CD1c-positive myeloid dendritic cell (primary cell): ENCODE measurements around the gene CGRRF1.
A peak's percentile ranks its signal among the peaks of the same experiment; 100 is the strongest.

Experiments
- DNase-seq: peaks from one replicate; pipeline ENCODE4 v3.0.0-alpha.2; 2016; ENCODE audit errors: extremely low spot score

The CGRRF1 gene

DNA sequence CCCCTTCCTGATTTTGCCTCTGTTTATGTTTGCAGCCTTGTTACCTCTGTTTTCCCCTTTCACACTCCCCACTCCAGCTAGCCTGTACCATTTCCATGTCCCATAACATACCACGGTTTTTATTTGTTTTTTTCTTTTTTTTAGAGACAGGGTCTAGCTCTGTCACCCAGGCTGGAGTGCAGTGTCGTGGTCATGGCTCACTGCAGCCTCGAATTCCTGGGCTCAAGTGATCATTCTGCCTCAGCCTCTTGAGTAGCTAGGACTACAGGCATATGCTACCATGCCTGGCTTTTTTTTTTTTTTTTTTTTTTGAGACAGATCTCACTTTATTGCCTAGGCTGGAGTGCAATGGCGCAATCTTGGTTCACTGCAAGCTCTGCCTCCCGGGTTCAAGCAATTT, 38.8 kb downstream of the CGRRF1 start:
- no peak for DNase-seq

DNA sequence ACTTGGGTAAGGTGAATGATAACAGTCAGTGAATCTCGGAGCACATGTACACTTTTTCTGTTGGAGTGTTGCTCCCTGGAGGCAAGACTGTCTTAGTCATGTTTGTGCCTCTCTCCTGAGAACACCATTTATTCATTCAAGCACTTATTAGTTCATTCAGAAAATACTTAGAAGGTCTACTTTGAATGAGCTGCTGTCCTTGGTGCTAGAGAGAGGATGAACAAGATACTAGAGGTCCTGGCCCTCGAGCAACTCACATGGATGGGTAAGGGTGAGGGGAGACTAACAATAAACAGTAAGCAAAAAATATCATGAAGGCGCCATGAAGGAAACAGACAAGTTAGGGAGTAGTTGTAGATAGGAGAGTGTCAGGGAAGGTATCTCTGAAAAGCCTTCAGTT, 40.2 kb downstream of the CGRRF1 start:
- DNase-seq: no peak

- no peak for DNase-seq
These were observed 40.8 kb downstream of the CGRRF1 start for GRCh38 chr14:54550514-54550913.

DNA sequence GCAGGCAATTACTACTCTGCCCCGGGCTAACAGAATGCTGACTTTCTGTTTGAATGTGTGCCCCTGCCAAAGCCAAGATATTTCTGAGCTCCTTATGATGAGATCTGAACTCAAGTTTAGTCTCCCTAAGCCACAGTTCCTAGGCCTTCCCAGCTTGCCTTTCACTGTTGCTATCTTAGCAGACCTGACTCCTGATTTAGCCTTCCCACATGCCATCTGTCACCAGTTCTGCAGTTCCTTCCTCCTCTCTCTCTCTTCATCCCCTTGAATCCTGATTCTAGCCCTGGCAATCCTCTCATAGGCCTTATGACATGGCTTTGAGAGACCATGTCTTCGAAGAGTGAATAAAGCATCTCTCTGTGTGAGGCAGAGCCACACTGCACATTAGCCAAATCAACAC, 44.7 kb downstream of the CGRRF1 start:
- DNase-seq: no peak

DNA sequence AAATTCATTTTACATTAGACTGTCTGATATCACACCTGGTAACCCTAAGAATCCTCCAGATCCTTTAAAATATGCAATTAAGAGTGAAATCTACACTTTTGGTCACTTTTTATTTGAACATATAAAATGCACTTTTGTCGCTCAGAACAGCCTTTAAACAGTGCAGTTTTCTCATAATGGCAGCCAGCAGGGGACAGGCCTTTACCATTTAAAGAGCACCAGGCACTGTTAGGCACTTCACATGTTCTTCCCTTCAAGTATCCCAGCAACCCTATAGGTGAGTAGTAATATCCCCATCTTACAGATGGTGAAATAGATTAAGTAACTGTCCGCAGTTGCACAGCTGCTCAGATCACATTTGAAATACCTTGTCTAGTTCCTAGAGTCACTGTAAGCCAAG, 45.9 kb downstream of the CGRRF1 start:
- no peak for DNase-seq

DNA sequence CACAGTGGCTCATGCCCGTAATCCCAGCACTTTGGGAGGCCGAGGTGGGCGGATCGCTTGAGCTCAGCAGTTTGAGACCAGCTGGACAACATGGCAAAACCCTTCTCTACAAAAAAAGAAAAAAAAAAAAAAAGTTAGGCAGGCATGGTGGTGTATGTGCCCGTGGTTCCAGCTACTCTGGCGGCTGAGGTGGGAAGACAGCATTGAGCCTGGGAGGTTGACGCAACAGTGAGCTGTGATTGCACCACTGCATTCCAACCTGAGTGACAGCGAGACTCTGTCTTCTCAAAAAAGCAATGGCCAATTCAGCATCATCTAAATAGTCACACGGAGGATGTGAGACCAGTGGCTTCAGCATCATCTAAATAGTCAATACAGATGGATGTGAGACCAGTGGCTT, 46.8 kb downstream of the CGRRF1 start:
- DNase-seq: no peak

- DNase-seq: no peak
These were observed 52.6 kb downstream of the CGRRF1 start for GRCh38 chr14:54562334-54562733.

GRCh38 chr14:54564071-54564867, 54.6 kb downstream of the CGRRF1 start:
- DNase-seq: peak; percentile 69

- peak; percentile 39 for DNase-seq
These were observed 55.4 kb downstream of the CGRRF1 start for GRCh38 chr14:54564868-54565784.

DNA sequence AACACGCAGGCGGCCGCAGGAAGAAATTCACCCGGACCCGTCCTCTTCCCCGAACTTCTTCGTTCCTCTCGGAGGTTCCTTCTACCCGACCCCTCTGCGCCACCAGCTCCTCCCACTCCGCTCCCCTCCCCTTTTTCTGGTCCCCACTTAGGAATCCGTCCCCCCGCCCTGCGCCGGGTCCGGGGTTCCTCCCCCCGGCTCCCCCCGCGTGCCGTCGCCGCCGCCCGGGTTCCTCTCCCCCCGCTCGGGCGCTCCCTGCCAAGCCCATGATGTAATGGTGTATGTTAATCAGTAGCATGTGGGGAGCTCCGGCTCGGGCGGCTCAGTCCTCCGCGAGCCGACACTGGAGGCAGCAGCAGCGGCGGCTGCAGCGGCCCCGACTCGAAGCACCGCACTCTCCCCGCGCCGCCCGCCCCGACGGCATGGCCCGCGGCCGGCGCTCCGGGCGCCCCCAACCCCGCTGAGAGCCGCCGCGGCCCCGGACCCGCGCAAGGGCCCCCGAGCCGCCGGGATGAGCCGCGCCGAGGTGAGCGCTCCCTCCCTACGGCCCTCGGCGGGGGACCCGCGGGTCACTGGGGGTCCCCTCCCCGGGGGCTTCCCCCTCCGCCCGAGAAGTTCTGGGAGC, 56.2 kb downstream of the CGRRF1 start:
- peak; percentile 84 for DNase-seq

DNA sequence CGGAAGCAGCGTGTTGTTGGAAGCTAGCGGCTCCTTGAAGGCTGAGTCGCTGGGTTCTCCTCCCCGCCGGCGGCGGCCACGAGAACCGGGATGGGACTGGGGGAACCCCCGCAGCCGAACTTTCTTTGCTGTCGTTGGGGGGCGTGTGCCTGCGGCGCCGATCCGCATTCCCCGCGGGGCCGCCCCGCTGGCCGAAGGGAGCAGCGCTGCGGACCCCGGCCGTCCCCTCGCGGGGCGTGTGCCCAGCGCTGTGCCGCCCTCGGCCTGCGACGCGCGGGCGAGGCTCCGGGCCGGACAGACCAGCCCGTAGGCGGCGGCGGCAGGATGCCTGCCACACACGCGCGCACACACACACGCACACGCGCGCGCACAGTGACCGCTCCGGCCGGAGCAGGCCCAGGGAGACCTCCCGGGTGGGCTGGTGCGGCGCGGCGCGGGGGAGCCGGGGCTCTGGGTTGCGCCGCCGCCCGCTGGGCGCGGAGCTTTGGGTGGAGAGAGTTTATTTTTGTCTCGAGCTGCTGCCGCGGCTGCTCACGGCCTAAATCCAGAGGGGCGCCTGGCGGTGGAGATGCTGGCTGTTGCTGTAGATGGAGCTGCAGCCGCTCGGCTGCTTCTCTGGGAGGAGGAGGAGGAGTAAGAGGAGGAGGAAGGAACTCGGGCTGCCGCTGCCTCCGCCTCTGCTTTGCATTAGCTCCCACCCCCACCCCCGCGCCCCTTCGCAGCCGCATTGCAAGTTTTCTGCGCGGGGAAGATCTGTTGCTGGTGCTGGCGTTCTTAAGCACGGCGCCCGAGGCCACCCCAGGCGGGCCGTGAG, 56.9 kb downstream of the CGRRF1 start, which contains the start of gene SAMD4A:
Gene SAMD4A, plus strand, starts transcription at position 719 of the 814 bp plus-strand sequence. CDS start 789 bp downstream, outside the sequence.
- peak; percentile 57 for DNase-seq

- no peak for DNase-seq
These were observed 57.5 kb downstream of the CGRRF1 start for GRCh38 chr14:54567224-54567638.

DNA sequence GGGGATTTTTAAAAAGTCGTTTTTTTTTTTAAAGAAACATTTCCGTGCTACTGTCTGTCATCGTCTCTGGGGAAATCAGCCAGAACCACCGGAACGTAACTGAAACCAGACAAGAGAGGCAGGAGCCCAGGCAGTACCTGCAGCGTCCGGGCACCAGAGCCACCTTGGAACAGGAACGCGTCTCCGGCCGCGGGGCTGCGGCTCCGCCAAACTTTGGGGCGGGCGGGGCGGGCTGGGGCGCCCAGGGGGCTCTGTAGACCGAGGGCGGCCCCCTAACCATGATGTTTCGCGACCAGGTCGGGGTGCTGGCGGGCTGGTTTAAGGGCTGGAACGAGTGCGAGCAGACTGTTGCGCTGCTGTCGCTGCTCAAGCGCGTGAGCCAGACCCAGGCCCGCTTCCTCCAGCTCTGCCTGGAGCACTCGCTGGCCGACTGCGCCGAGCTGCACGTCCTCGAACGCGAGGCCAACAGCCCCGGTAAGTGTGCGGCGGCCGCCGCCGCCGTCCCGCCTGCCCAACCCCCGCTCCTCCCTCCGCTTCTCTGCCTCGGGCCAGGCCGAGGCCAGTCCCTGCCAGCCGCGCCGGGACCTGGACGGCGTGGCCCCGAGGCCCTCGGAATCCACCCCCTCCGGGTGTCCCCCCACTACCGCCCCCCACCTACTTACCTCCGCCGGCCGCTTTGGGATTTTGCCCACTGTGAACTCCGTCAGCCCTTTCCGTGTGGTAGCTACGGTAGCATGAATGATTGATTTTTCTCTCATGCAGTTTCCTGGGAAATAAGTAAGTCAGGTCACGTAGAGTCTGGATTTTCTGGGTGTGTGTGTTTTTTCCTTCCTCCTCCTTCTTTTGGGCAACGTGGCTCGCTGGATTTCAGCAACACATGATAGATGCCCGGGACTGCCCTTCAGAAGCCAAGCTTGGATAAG, 58.2 kb downstream of the CGRRF1 start:
- DNase-seq: peak; percentile 33

GRCh38 chr14:54568821-54569595, 59.3 kb downstream of the CGRRF1 start:
- no peak for DNase-seq

GRCh38 chr14:54570047-54570446, 60.3 kb downstream of the CGRRF1 start:
- no peak for DNase-seq

GRCh38 chr14:54570631-54571415, 61.1 kb downstream of the CGRRF1 start:
- no peak for DNase-seq

DNA sequence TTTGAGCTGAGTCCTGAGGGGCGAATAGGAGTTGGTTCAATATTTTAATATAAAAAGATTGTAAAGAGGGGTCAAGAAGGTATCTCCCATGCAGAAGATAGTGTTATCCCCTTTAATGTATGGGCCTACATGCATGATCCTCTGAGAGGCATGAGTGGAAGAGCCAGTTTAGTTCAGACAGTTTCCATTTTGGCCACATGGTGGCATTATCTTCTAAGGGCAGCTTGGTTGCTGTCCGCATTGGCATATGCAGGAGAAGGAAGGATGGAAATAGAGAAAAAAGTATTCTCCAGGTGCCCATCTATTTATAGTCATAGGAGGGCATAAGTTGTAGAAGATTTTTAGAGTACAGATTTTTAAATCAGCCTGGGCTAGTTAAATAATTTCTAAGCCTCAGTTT, 62.6 kb downstream of the CGRRF1 start:
- DNase-seq: peak; percentile 26

GRCh38 chr14:54574528-54574927, 64.8 kb downstream of the CGRRF1 start:
- DNase-seq: no peak

GRCh38 chr14:54577494-54577893, 67.8 kb downstream of the CGRRF1 start:
- DNase-seq: no peak
